G401 (cell line): ENCODE measurements around the gene AACS. TPM values are rescaled to one million over a fixed set of nuclear protein-coding genes. Genes with fewer than 3 reads are reported as not detected.
"Not testable (repeated sequence)": the region's sequence is repeated elsewhere in the genome, so short reads cannot be mapped to it uniquely, and the experiment has no call there.

Experiments
- DNase-seq: peaks from one replicate; pipeline ENCODE4 v3.0.0-alpha.2; 2015; ENCODE audit warnings: low spot score
- in situ Hi-C: cut with HindIII; loops from 2 replicates; pipeline ENCODE4 v1.10.0; 2016; ENCODE audit warnings: low sequenced_read_pairs, mixed read lengths
- total RNA-seq: library from RNA; depleted of rRNA; stranded (reverse); fragments of >200 nt; shearing (Covaris generic); gene quantifications from 2 replicates; pipeline ENCODE4 v1.2.3, GENCODE V29; 2014

AACS gene
- total RNA-seq, 1 experiment from 2014 or later, result 19.6 TPM

GRCh38 chr12:125083072-125083471 lies 17.8 kb downstream of the AACS start:
- in situ Hi-C loops, result no loop called here
- DNase-seq, result no peak

DNA sequence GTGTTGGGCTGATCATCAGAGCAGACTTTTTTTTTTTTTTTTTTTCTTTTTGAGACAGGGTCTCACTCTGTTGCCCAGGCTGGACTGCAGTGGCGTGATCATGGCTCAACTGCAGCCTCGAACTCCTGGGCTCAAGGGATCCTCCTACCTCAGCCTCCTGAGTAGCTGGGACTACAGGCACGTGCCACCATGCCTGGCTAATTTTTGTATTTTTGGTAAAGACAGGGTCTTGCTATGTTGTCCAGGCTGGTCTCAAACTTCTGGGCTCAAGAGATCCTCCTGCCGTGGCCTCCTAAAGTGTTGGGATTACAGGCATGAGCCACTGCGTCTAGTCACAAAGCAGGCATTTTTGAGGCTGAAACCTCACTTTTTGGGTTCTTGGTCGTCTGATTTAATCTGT lies 23.0 kb downstream of the AACS start:
- in situ Hi-C loops, DNase-seq: not testable (repeated sequence)

DNA sequence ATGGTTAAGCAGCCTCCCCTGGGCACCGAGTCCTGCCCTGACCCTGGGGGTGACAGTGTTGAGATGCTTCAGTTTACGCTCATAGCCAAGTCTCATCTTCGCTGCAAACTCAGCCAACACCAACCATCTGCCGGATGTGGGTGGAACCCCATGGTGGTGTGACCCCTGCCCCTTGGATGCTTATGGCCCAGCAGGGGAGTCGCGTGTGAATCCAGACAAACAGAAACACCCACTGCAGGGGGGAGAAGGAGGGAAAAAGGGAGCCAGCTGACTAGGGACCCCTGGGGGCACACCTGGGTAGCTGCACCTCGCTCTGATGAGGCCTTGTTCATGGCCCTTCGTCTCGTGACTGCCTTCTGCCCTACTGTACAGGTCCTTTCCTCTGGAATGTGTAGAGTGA lies 23.8 kb downstream of the AACS start:
- DNase-seq, result no peak

DNA sequence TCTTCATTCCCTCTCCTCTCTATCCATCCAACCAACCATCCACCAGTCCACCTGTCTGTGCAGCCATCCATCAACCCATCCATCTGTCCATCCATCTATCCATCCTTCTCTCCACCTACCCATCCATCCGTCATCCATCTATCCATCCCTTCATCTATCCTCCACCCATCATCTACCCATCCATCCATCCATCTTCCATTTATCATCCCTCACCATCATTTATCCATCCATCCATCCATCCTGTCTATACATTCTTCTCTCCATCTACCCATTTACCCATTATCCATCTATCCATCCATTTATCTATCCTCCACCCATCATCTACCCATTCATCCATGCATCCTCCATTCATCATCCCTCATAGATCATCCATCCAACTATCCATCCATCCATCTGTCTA lies 24.4 kb downstream of the AACS start:
- no peak for DNase-seq
- in situ Hi-C loops, result no loop called here

More for the DNA sequence above, 23.8 kb downstream of the AACS start:
- in situ Hi-C loops, result no loop called here

GRCh38 chr12:125090437-125090836 lies 25.2 kb downstream of the AACS start:
- in situ Hi-C loops, result no loop called here

DNA sequence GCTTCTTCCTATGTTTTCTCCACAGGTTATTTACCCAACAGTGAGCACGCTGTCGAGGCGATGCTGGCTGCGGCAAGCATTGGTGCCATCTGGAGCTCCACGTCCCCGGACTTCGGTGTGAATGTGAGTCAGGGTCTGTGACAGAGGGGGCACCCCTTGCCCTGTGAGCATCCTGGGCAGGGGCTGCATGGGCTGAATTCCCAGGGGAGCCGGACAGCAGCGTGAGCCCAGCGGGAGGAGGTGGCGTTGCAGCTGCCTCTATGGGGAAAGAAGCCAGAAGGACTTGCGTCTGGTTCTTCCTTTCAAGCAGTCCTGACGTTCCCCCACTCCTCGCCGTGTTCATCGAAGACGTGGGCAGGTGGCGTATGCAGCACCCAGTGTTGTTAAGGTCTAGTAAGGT lies 26.2 kb downstream of the AACS start:
- no peak for DNase-seq
- in situ Hi-C loops, result no loop called here

More at GRCh38 chr12:125090437-125090836, 25.2 kb downstream of the AACS start:
- DNase-seq, result no peak

DNA sequence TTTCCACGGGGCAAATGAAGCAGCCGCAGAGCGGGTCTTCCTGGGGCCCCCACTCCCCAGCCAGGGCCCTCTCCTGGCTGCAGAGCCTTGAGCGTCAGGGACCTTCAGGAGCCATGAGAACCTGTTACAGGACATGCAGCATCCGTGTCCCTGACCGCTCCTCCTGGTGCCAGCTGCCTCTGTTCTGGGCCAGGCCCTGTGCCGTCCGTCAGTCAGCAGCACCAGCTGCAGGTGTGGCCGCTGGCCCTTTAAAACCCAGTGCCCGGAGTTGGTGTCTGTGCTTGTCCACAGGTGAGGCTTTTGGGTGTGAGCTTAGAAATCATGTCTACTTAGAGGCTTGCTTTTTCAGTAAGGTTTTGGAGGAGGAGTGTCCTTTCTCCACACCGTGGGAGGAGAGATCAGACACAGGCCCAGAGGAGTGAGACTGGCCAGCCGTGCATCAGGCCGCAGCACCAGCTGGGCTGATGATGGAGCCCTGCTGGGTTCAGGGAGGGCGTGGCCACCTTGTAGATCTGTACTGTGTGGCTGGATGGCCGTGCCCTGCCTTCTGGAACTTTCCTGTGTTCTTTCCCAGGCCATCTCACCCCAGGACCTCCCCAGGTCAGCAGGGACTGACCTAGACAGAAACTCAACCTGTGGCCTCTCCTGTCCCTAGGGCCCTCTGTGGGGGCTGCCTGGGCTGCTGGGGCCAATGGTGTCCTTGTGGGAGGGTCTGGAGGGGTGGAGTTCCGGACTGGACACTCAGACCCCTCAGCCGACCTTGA lies 27.1 kb downstream of the AACS start:
- DNase-seq, result no peak
- in situ Hi-C loops, result no loop called here

GRCh38 chr12:125092872-125093680 lies 27.8 kb downstream of the AACS start:
- peak; percentile 25 for DNase-seq
- in situ Hi-C loops, result no loop called here

DNA sequence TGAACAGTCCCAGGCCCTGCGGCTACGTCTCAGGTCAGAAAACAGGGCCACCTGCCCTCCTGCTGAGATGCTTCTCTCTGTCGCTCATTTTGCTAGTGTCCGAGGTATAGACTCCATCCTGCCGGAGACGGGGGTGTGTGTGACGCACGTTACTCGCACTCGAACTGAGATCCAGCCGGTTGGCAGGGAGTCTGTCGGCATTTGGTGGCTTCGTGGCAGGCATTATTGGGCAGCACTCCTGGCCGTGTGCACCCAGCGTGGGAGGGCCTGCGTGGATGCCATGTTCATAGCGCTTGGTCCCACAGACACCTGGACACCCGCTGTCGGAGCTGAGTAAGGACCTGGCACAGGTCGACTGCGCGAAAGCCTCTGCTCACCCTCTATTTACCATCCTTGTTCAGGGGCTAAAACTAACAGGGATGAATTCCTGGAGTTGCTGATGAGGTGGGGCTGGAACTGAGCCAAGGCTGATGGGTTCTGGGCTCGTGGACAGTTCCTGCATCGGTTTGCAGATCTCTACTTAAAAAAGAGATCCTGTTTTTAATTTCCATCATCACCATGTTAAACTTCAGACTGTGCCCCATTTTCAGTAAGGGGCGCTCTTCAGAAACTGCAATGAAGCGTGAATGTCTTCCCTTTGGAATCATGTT lies 28.6 kb downstream of the AACS start:
- DNase-seq, result peak; percentile 61
- in situ Hi-C loops, result no loop called here

GRCh38 chr12:125096894-125097293 lies 31.7 kb downstream of the AACS start:
- in situ Hi-C loops, result no loop called here
- no peak for DNase-seq

- DNase-seq, result no peak
- in situ Hi-C loops, result no loop called here
Observed at GRCh38 chr12:125097427-125097826, 32.2 kb downstream of the AACS start.

DNA sequence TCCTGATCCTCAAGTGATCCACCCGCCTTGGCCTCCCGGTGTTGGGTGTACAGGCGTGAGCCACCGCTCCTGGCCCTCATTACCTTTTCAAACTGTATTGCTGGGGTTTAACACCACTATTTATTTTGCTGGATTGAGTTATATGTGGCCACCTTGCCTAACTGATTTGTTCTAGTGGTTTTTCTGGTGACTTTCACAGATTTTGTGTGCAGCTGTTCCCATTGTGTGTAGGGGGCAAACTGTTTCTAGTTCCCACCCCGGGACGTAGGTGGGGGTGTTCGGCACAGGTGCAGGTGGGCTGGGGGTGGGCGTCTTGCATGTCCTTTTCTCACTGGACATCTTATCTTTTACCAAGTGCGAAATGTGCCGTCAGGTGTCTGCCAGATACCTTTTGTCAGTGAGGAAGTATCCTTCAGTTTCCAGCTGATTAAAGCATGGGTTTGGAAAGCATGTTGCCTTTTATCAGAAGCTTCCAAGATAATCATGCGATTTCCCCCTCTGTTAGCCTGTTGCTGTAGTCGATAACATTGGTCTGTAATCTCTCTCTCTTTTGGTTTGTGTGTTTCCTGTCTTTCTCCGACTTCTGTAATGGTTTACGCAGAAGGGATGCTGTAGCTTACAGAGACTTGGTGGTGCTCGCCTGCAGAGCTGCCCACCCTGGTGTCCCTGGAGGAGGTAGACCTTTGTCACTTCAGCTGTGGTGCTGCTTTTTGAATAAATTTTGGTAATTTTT lies 33.6 kb downstream of the AACS start:
- in situ Hi-C loops, result no loop called here
- DNase-seq, result no peak

- no peak for DNase-seq
- in situ Hi-C loops, result no loop called here
Observed at GRCh38 chr12:125099409-125099782, 34.2 kb downstream of the AACS start.

- in situ Hi-C loops, result no loop called here
- no peak for DNase-seq
Observed at GRCh38 chr12:125100551-125101434, 35.6 kb downstream of the AACS start.

DNA sequence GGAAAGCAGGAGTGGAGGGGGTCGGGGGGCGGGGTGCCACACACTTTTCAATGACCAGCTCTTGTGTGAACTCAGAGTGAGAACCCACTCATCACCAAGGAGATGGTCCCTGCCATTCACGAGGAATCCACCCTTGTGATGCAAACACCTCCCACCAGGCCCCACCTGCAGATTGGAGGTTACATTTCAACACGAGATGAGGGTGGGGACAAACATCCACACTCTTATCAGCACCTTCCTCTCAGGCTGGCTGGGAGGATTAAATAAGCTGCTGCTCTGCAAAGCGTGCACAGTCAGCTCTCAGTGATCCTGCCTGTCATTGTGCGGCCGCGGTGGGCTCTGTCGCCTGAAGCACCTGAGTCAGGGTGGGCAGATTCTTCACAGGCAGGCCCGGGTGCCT lies 39.7 kb downstream of the AACS start:
- in situ Hi-C loops, result no loop called here
- DNase-seq, result no peak

DNA sequence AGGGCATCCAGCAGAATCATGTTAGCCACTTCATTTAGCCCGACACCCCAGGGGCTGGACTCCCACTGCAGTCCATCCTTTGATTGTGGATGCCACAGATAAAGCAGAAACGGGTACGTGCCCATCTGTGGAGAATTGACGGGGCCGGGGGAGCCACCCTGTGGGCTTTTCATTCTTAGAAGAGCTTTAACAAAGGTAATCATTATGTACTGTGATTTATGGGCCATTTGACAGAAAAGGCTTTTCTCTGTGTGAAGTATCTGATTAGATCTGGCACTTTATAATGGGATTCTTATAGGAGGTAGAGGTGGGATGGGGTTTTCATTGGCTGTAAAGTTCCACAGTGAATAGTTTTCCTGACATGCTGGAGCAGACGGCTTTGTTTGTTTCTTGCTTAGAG lies 40.4 kb downstream of the AACS start:
- no peak for DNase-seq
- in situ Hi-C loops, result no loop called here

GRCh38 chr12:125110641-125111360 lies 45.6 kb downstream of the AACS start:
- in situ Hi-C loops, result no loop called here
- no peak for DNase-seq

- no peak for DNase-seq
- in situ Hi-C loops, result no loop called here
Observed at GRCh38 chr12:125111403-125111802, 46.2 kb downstream of the AACS start.
